Endodermal cell (in vitro differentiated cells): Measurements from ENCODE around the gene DCST2. TPM values are rescaled to one million over a fixed set of nuclear protein-coding genes. Genes with fewer than 3 reads are reported as not detected.
A peak's percentile ranks its signal among the peaks of the same experiment; 100 is the strongest.

Experiments
- DNase-seq: peaks from one replicate; pipeline ENCODE4 v3.0.0-alpha.2; 2017
- H3K27ac ChIP-seq: 2 replicates; pipeline ENCODE4 v1.5.1; 2013; ENCODE audit warnings: mild to moderate bottlenecking, low read depth, low read length, moderate library complexity
- H3K27me3 ChIP-seq: 2 replicates; pipeline ENCODE4 v1.6.1; 2013; ENCODE audit warnings: mild to moderate bottlenecking, low read length, moderate library complexity; ENCODE audit not compliant: insufficient read depth, control insufficient read depth, poor library complexity, severe bottlenecking
- H3K36me3 ChIP-seq: 2 replicates; pipeline ENCODE4 v1.7.0; 2013; ENCODE audit warnings: mild to moderate bottlenecking, low read length, moderate library complexity; ENCODE audit not compliant: control insufficient read depth, insufficient read depth
- H3K4me1 ChIP-seq: one replicate; pipeline ENCODE4 v1.7.0; 2013; ENCODE audit warnings: low read length; ENCODE audit not compliant: control insufficient read depth, insufficient read depth
- H3K4me3 ChIP-seq: 2 replicates; pipeline ENCODE4 v1.5.1; 2013; ENCODE audit warnings: mild to moderate bottlenecking, low read length, moderate library complexity
- H3K9ac ChIP-seq: 2 replicates; pipeline ENCODE4 v1.6.1; 2013; ENCODE audit warnings: mild to moderate bottlenecking, low read length, moderate library complexity; ENCODE audit not compliant: poor library complexity, severe bottlenecking; ENCODE audit errors: extremely low read depth
- H3K9me3 ChIP-seq: 2 replicates; pipeline ENCODE4 v1.6.1; 2013; ENCODE audit warnings: mild to moderate bottlenecking, low read length, moderate library complexity; ENCODE audit not compliant: control insufficient read depth
- H3K27ac Mint-ChIP-seq: 2 replicates; pipeline ENCODE4 v1.8.0; 2020; ENCODE audit warnings: mixed read lengths
- H3K27me3 Mint-ChIP-seq: 2 replicates; pipeline ENCODE4 v1.8.0; 2021; ENCODE audit warnings: mild to moderate bottlenecking, mixed read lengths; ENCODE audit not compliant: insufficient read depth
- H3K36me3 Mint-ChIP-seq: 2 replicates; pipeline ENCODE4 v1.8.0; 2020; ENCODE audit warnings: low read depth, mixed read lengths
- H3K4me1 Mint-ChIP-seq: 2 replicates; pipeline ENCODE4 v1.8.0; 2020; ENCODE audit warnings: mixed read lengths
- H3K4me3 Mint-ChIP-seq: 2 replicates; pipeline ENCODE4 v1.8.0; 2020; ENCODE audit warnings: mild to moderate bottlenecking, moderate library complexity, mixed read lengths
- H3K9me3 Mint-ChIP-seq: 2 replicates; pipeline ENCODE4 v1.8.0; 2020; ENCODE audit warnings: mild to moderate bottlenecking, mixed read lengths
- CTCF ChIP-seq: fragments of 200-600 bp; sonication (generic); conservative IDR thresholded peaks from 2 replicates; pipeline ENCODE4 v1.5.0; 2021; ENCODE audit warnings: antibody characterized with exemption, mild to moderate bottlenecking
- WGBS, 2 experiments: methylation state at CpG; one replicate each; pipeline versions ENCODE4 v1.1.5 to v1.1.7; 2013; ENCODE audit warnings: missing lambda C conversion rate in 2 of 2, mixed read lengths in 1 of 2; ENCODE audit not compliant: insufficient coverage in 1 of 2, insufficient read length in 1 of 2; 5-methylcytosine and 5-hydroxymethylcytosine counted together
- total RNA-seq, 2 donors: library from RNA; stranded (reverse); fragmentation: NEBNext Ultra II Directional in 1 of 2; extraction: Animal tissue kit (Norgen Biotek cat#: 25700) in 1 of 2; gene quantifications; 2 replicates in 1 of 2; 3 replicates in 1 of 2; pipeline ENCODE4 v1.2.1, GENCODE V29; 2021

The DCST2 gene
- total RNA-seq, 2 donors from 2014 or later: 0.44 to 2.0 TPM

GRCh38 chr1:154970631-154971340, 62.8 kb downstream of the DCST2 start, which contains the start of gene SHC1:
TSS of gene SHC1 (minus strand) at chr1:154970747. CDS start at chr1:154970526, 221 bp downstream.
- Mint-ChIP-seq H3K9me3 (no peaks in the 10 kb centered on the region), H3K4me1 (peaks cover 37% of the 10 kb centered on the region), H3K27ac (peak within 1 kb of the TSS; percentile 99)

GRCh38 chr1:154969860-154970452, 63.6 kb downstream of the DCST2 start:
- Histone ChIP-seq H3K9me3 (no peaks in the 10 kb centered on the region), H3K27ac (no peak overlapping the region), H3K9ac (peak overlapping the region; percentile 39), H3K4me3 (peak overlapping the region; percentile 91), H3K4me1 (peaks cover 3% of the 10 kb centered on the region), H3K36me3 (peaks cover 36% of the 10 kb centered on the region), H3K27me3 (no peaks in the 10 kb centered on the region)
- 0 to 10% methylated on average over 6 to 22 of the region's 22 CpGs for WGBS, 2 experiments
- Mint-ChIP-seq H3K27ac (peak overlapping the region; percentile 85), H3K27me3 (no peaks in the 10 kb centered on the region), H3K4me1 (peaks cover 37% of the 10 kb centered on the region), H3K36me3 (peaks cover 39% of the 10 kb centered on the region), H3K4me3 (no peak overlapping the region), H3K9me3 (no peaks in the 10 kb centered on the region)
- no peak for DNase-seq
- no peak for TF ChIP-seq CTCF

More at GRCh38 chr1:154970631-154971340, 62.8 kb downstream of the DCST2 start, which contains the start of gene SHC1:
- peak within 1 kb of the TSS; percentile 89 for H3K27ac ChIP-seq
- H3K9ac ChIP-seq: peak within 1 kb of the TSS; percentile 96
- peak within 1 kb of the TSS; percentile 91 for H3K4me3 ChIP-seq
- H3K9me3 ChIP-seq: no peaks in the 10 kb centered on the region
- H3K4me3 Mint-ChIP-seq: no peak within 1 kb of the TSS
- peaks cover 32% of the 10 kb centered on the region for H3K36me3 Mint-ChIP-seq
- DNase-seq: peak; percentile 97
- no peak for TF ChIP-seq CTCF
- peaks cover 3% of the 10 kb centered on the region for H3K4me1 ChIP-seq
- no peaks in the 10 kb centered on the region for H3K27me3 ChIP-seq
- H3K27me3 Mint-ChIP-seq: no peaks in the 10 kb centered on the region
- peaks cover 29% of the 10 kb centered on the region for H3K36me3 ChIP-seq
- 5 to 7% methylated on average over 9 to 15 of the region's 15 CpGs for WGBS, 2 experiments

DNA sequence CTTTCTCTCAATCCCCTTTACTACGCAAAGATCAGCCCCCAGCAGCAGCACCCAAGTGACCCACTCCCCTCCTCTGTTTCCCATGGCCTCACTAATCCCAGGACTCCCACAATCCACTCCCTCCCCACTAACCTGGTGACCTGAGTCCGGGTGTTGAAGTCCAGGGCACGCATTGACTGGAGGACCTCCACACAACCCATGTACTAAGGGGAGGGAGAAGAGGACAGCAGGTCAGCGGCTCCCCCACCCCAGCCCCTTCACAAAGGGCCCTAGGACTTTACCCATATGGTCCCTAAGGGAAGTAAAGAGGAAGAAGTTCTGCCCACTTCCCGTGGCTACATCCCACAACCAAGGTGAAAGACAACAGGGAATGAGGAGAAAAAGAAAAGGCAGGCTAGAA, 64.3 kb downstream of the DCST2 start:
- DNase-seq: no peak
- H3K36me3 ChIP-seq: peaks cover 43% of the 10 kb centered on the region
- H3K4me1 Mint-ChIP-seq: peaks cover 37% of the 10 kb centered on the region
- no peak for TF ChIP-seq CTCF
- H3K27ac Mint-ChIP-seq: peak overlapping the region; percentile 85
- no peaks in the 10 kb centered on the region for H3K9me3 ChIP-seq
- no peak overlapping the region for H3K4me3 Mint-ChIP-seq
- peaks cover 44% of the 10 kb centered on the region for H3K36me3 Mint-ChIP-seq
- 0 to 14% methylated on average over 1 to 4 of the region's 5 CpGs for WGBS, 2 experiments
- peak overlapping the region; percentile 39 for H3K9ac ChIP-seq
- peak overlapping the region; percentile 91 for H3K4me3 ChIP-seq
- no peaks in the 10 kb centered on the region for H3K27me3 ChIP-seq
- H3K27me3 Mint-ChIP-seq: no peaks in the 10 kb centered on the region
- peak overlapping the region; percentile 11 for H3K27ac ChIP-seq
- H3K4me1 ChIP-seq: peaks cover 3% of the 10 kb centered on the region
- no peaks in the 10 kb centered on the region for H3K9me3 Mint-ChIP-seq
